Urothelium cell line (cell line): ENCODE measurements around the gene ZNF804B.
"Not testable (repeated sequence)": the region's sequence is repeated elsewhere in the genome, so short reads cannot be mapped to it uniquely, and the experiment has no call there.

Experiments
- DNase-seq: peaks from one replicate; pipeline ENCODE4 v3.0.0; 2011; ENCODE audit warnings: low spot score, mixed read lengths
- FAIRE-seq: peaks from 2 replicates; lab custom pipeline; 2011; peaks lifted over from hg19 to GRCh38; lab: Jason Lieb, UNC

ZNF804B gene

DNA sequence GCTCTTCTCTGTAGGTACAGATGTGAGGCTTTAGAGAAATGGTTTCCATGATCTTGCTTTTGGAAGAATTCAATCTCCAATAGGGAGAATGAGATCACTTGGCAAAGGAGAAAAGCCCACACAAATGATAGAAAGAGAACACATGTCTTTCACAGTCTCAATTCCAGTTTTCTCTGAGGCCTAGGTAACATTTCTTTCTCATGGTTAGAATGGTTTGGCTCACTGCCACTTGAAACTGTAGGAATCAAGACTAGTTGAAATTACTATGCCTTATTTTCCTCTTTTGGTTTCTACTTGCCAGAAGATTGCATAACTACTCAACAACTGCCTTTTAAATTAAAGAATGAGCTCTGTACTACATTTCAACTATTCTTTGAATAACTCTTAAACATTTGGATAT lies 312.6 kb downstream of the ZNF804B start:
- FAIRE-seq (no peak), DNase-seq (no peak)

- FAIRE-seq, result no peak
- DNase-seq, result no peak
Observed at GRCh38 chr7:89073776-89074175, 314.3 kb downstream of the ZNF804B start.

DNA sequence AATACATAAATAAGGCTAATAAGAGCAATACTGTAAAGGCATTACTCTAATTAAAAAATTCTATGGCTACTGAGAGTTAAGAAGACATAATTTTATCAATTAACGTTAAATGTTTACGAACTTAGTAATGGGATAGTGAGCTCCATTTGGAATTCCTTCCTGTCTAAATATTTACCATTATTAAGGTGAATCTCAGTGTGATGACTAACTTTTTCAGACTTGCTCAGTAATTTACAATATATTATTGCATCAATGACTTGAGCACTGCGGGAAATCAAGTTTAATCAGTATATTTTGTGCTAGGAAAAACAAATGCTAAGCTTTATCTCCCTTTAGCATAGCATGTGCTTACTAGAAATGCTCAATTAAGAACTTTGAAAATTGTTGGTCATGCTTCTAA lies 318.5 kb downstream of the ZNF804B start:
- no peak for FAIRE-seq
- DNase-seq, result no peak

- FAIRE-seq (no peak), DNase-seq (no peak)
Observed at GRCh38 chr7:89085580-89085979, 326.1 kb downstream of the ZNF804B start.

DNA sequence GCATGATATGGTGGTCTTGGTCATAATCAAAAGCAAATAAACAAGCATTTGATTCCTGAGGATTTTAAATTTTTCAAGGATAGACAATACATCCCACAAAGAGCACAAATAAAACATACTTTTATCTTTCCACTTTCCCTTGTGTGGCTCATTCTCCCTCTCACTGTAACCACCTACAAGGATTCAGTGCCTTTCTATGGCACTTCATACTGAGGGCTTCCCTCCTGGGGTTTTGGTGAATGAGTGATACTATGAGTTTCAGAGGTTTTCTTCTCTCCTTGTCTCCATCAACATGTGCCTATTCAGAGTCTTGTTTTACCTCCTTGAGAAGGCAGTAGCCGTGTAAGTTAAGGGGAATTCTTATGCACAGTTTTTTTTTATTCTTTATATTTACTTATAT lies 332.1 kb downstream of the ZNF804B start:
- FAIRE-seq (no peak), DNase-seq (no peak)

DNA sequence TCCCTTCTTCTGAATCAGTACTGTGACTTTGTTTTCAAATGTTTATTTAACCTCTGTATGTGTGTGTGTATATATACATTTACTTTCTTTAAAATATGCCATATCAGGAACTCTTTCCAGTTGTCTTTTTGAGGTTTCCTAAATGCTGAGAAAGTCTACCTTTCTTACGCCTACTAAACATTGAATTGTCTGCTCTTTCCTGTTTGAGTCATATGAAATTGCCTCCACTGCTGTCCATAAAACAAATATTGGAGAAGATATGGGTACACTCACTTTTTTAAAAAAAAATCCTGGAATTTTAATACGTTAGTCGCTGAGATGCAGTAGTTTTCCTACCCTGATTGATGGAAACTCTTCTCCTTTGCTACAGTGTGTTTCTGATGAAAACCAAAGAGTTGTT lies 334.8 kb downstream of the ZNF804B start:
- FAIRE-seq (no peak), DNase-seq (no peak)

GRCh38 chr7:89103564-89103963 lies 344.1 kb downstream of the ZNF804B start:
- FAIRE-seq (no peak), DNase-seq (no peak)

DNA sequence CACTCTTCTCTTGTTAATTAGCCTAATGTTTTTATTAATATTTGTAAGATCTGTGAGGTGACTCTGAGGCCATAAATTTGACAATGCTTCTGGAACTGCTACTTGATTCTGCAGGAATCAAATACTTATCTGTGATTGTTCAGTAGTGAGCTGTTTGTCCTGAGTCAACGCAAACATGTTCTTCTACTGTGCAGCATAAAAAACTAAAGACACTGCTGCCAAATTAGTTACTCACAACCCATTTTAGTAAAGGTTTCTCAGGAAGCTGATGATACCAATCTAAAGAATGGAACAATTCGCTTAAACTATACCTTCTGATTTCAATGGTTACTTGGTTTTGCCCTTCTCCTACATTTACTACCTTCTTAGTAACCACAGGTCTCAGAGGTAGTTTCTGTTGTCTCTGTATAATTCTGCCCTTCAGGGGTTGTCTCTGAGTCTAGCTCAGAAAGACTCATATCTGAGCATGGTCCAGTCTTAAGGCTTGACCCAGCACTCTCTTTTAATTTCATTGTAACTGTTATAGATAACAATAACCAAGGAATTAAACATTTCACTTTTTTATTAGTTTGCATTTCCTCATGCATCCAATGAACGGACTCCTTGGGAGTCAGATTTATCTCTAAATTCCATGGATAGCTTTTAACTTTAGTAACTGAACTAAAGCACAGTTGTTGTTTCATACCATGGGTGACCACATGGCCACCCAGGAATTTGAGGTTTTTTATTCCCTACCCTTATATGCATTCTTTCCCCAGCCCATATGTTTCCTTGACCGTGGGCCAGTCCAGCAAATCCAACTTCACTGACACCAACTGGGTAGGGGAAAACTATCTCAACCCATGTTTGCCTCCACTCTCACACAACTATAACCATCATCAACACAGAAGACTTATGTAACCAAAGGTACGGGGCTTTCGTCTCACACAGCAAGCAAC lies 345.5 kb downstream of the ZNF804B start:
- FAIRE-seq, result no peak
- DNase-seq, result peak; percentile 18

GRCh38 chr7:89123871-89124270 lies 364.4 kb downstream of the ZNF804B start:
- no peak for FAIRE-seq
- DNase-seq, result no peak

DNA sequence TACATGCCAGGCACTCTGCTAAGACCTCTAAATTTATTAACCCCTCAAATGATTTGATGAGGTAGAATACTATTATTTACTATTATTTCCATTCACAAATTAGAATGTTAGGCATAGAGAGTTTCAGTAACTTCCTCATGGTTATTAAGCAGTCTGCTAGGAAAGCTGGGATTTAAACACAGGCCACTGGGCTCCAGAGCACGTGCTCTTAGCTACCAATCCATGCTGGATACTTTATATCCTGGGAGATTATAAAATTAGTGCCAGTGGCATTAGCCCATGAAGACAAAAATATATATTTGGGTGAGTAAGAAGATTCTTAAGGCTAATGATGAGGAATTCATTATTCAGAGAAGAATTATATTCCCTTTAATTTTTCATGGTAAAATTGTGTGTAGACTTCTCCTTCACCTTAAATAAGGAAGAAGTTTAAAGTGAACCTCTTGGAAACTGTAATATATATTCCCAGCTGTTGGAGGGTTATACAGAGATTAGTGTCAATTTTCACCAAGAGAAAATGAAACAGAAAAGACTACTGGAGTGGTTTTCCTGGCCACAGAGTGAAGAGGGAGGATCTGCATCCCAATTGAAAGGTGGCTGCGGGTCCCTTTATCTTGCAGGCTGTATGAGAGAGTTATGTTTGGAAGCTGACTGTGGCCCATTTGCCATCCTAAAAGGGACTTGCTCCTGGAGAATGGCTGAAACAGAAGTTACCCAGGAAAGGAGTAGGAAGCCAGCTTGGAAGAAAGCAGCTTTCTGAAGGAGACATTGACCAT lies 370.3 kb downstream of the ZNF804B start:
- no peak for FAIRE-seq
- DNase-seq, result no peak

- FAIRE-seq (no peak), DNase-seq (no peak)
Observed at GRCh38 chr7:89133357-89133756, 373.9 kb downstream of the ZNF804B start.

DNA sequence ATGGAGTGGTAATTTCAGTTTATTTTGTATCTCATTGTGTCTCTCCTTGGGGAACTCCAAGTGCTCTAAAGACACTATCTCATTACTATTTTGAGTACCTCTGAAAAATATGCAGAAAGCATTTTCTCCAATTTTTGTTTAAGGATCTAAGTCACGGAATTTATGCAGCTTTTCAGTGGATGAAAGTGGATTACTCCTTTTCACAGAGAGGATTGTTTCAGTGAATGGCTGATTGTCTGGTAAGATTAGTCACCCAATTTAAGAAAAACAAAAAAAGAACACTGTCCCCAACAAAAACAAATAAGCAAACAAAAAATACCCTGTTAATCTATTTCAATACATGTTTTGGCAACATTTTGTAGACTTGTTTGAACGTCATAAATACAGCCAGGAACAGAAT lies 374.3 kb downstream of the ZNF804B start:
- FAIRE-seq, result no peak

GRCh38 chr7:89145801-89146200 lies 386.3 kb downstream of the ZNF804B start:
- DNase-seq, result no peak

More for the DNA sequence above, 374.3 kb downstream of the ZNF804B start:
- DNase-seq, result no peak

DNA sequence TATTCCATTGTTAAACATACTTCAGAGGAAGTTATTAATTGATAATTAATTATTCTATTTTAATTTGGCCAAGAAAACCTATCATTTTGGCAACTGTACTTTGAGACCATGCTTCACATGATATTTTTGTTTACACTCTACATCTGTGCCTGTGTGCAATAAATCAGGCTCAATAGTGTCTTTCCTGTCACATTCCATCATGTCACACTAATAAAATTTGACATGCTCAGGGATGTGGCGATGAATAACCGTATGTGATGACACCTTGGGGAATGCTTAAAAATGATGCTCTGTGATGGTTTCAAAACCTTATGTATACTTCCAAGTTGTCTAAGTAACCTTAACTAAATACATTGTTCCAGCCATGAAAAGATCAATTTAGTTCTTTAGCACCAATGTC lies 400.6 kb downstream of the ZNF804B start:
- FAIRE-seq (no peak), DNase-seq (no peak)

More at GRCh38 chr7:89145801-89146200, 386.3 kb downstream of the ZNF804B start:
- no peak for FAIRE-seq

DNA sequence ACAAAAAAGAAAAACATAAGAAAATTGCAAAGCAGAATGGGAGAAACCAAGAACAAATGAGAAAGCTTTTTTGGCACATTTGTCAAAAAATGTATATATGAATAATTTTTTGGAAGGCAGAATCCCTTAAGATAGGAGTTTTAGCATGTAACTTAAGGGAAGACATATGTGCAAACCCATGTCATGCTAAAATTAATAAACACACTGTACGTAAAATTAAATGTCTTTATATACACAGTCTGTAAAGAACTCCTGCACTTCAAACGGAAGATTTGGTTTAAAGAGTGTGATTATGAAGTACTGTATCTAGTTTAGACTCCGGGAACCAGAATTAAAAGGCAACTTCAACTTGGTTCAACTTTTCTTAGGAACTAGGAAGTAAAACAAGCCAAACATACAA lies 405.9 kb downstream of the ZNF804B start:
- DNase-seq (no peak), FAIRE-seq (no peak)

DNA sequence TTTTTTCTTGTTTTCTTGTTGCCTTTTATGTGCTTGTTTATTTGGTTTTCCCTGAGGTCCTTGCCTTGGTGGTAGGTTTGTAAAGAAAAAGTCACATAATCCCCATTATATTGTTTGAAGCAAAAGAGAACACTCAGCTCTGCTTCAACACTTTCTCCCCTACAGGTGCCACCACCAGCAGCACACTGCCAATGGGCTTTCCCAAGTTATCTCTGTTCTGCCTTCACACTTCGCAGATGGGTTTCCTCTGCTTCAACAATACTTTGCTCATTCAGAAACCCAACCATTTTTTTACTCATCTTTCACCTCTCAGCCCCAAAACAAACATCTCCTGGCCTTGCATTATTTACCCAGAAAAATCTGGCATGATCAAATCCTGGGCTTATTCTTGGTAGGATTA lies 411.1 kb downstream of the ZNF804B start:
- FAIRE-seq (no peak), DNase-seq (no peak)

DNA sequence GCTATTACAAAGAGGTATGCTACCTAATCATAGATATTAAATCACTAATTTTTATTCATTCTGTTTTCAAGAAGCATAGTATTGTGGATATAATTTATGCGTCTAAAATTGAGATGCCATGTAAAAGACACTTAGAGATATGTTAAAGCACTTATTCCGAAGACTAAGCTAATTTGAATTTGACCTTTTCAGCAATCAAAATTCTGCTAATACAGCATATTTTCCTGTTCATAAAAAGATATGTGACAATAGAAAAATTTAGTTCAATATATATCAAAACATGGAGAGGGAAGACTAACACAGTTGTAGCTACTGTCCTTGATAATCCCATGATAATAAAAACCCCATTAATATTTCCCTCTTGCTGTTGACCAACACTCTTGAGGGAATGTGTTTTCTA lies 422.6 kb downstream of the ZNF804B start:
- FAIRE-seq, result no peak
- no peak for DNase-seq

DNA sequence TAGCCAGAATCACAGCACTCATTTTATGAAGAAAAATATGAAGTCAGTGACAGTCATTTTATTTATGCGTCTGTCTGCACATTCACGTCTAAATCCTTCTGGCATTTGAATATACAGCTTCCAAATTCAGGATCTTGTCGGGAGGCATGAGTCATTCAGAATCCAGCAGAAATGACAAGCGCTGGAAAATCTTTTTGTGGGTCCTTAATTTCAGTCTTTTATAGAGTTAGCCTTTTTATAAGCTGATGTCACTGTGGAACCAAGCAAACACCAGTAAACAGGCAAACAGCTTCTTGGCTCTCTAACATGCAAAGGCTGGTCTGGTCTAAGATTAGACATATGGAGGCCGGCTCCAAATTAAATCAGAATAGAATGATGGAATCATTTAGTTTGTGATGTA lies 424.2 kb downstream of the ZNF804B start:
- FAIRE-seq, result no peak
- peak; percentile 12 for DNase-seq

- no peak for FAIRE-seq
- no peak for DNase-seq
Observed at GRCh38 chr7:89200758-89201157, 441.3 kb downstream of the ZNF804B start.

GRCh38 chr7:89223900-89224395 lies 464.4 kb downstream of the ZNF804B start:
- FAIRE-seq (no peak), DNase-seq (no peak)

DNA sequence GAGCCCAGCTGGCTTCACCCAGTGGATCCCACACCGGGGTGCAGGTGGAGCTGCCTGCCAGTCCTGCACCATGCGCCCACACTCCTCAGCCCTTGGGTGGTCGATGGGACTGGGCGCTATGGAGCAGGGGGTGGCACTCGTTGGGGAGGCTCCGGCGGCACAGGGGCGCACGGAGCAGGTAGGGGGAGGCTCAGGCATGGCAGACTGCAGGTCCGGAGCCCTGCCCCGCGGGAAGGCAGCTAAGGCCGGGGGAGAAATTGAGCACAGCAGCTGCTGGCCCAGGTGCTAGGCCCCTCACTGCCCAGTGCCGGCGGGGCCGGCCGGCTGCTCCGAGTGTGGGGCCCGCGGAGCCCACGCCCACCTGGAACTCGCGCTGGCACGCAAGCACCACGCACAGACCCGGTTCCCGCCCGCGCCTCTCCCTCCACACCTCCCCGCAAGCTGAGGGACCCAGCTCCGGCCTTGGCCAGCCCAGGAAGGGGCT lies 469.2 kb downstream of the ZNF804B start:
- not testable (repeated sequence) for DNase-seq, FAIRE-seq

- DNase-seq (no peak), FAIRE-seq (no peak)
Observed at GRCh38 chr7:89238156-89238555, 478.7 kb downstream of the ZNF804B start.
